Placental pericyte (primary cell): ENCODE data around the gene PLD2. TPM values are rescaled to one million over a fixed set of nuclear protein-coding genes. Genes with fewer than 3 reads are reported as not detected.

Experiments used
- total RNA-seq: library from RNA; depleted of rRNA; stranded (reverse); fragments of >200 nt; gene quantifications from 2 replicates; pipeline ENCODE4 v1.2.3, GENCODE V29; 2012

Gene PLD2
- 16.0 and 18.3 TPM in 2 replicates for total RNA-seq

GRCh38 chr17:4806777-4807604, at the start of gene PLD2:
Gene PLD2, plus strand, starts transcription at chr17:4807152. Its CDS starts 621 bp downstream, at chr17:4807773.

GRCh38 chr17:4771519-4772234, 35.3 kb upstream of the PLD2 start, which contains the start of gene TM4SF5:
Gene TM4SF5, plus strand, starts transcription at chr17:4771886. Its CDS starts 37 bp downstream, at chr17:4771923.

GRCh38 chr17:4786106-4786511, 20.8 kb upstream of the PLD2 start, which contains the start of gene VMO1:
Gene VMO1, minus strand, starts transcription at chr17:4786364. Its CDS starts 12 bp downstream, at chr17:4786352.

GRCh38 chr17:4788807-4789700, 17.9 kb upstream of the PLD2 start, which contains the start of gene GLTPD2:
Gene GLTPD2, plus strand, starts transcription at chr17:4788964. Its CDS starts 48 bp downstream, at chr17:4789012.

GRCh38 chr17:4802228-4802627, 4.7 kb upstream of the PLD2 start, which contains the start of gene C17orf114:
Gene C17orf114, minus strand, starts transcription at chr17:4802328.

GRCh38 chr17:4833178-4833940, 26.4 kb downstream of the PLD2 start, which contains the start of gene MINK1:
Gene MINK1, plus strand, starts transcription at chr17:4833340. Its CDS starts 244 bp downstream, at chr17:4833584.

Other genes with a start within 250 kb of the PLD2 start
- not detected in 2 replicates for gene GGT6, start 246.6 kb upstream of the PLD2 start, total RNA-seq
- gene SMTNL2, start 222.6 kb upstream of the PLD2 start, total RNA-seq: not detected in 2 replicates
- 0.44 TPM in 1 of 2 replicates, not detected in the other for gene ALOX15, start 165.5 kb upstream of the PLD2 start, total RNA-seq
- 20.6 and 31.5 TPM in 2 replicates for gene PELP1, start 103.0 kb upstream of the PLD2 start, total RNA-seq
- 3.9 and 5.0 TPM in 2 replicates for gene ARRB2, start 96.5 kb upstream of the PLD2 start, total RNA-seq
- gene MED11, start 75.7 kb upstream of the PLD2 start, total RNA-seq: 8.9 and 13.3 TPM in 2 replicates
- 0.22 TPM in 1 of 2 replicates, not detected in the other for gene ZMYND15, start 67.3 kb upstream of the PLD2 start, total RNA-seq
- 0.57 and 3.1 TPM in 2 replicates for gene CXCL16, start 67.2 kb upstream of the PLD2 start, total RNA-seq
- not detected in 2 replicates for gene TM4SF5, start 35.3 kb upstream of the PLD2 start, total RNA-seq
- 1.8 TPM in 1 of 2 replicates, not detected in the other for gene VMO1, start 20.8 kb upstream of the PLD2 start, total RNA-seq
- not detected in 2 replicates for gene GLTPD2, start 18.2 kb upstream of the PLD2 start, total RNA-seq
- gene PSMB6, start 11.0 kb upstream of the PLD2 start, total RNA-seq: 112 and 162 TPM in 2 replicates
- 29.5 and 46.4 TPM in 2 replicates for gene MINK1, start 26.2 kb downstream of the PLD2 start, total RNA-seq
- gene C17orf107, start 92.4 kb downstream of the PLD2 start, total RNA-seq: 0.57 and 6.1 TPM in 2 replicates
- 0.14 and 0.44 TPM in 2 replicates for gene CHRNE, start 95.9 kb downstream of the PLD2 start, total RNA-seq
- gene GP1BA, start 125.1 kb downstream of the PLD2 start, total RNA-seq: under 0.01 TPM in 1 of 2 replicates, not detected in the other
- gene SLC25A11, start 132.9 kb downstream of the PLD2 start, total RNA-seq: 49.5 and 75.6 TPM in 2 replicates
- 21.2 and 51.8 TPM in 2 replicates for gene RNF167, start 133.1 kb downstream of the PLD2 start, total RNA-seq
- gene PFN1, start 141.4 kb downstream of the PLD2 start, total RNA-seq: 759 and 850 TPM in 2 replicates
- gene ENO3, start 144.0 kb downstream of the PLD2 start, total RNA-seq: 2.4 and 5.3 TPM in 2 replicates
- gene SPAG7, start 160.7 kb downstream of the PLD2 start, total RNA-seq: 28.9 and 66.1 TPM in 2 replicates
- 15.3 and 19.3 TPM in 2 replicates for gene CAMTA2, start 180.5 kb downstream of the PLD2 start, total RNA-seq
- gene INCA1, start 190.4 kb downstream of the PLD2 start, total RNA-seq: 0.22 and 0.43 TPM in 2 replicates
- 65.3 and 75.5 TPM in 2 replicates for gene KIF1C, start 190.8 kb downstream of the PLD2 start, total RNA-seq
- 0.14 TPM in 1 of 2 replicates, not detected in the other for gene SLC52A1, start 228.3 kb downstream of the PLD2 start, total RNA-seq